Ishikawa (cell line): Measurements from ENCODE around the gene BACH2.

Experiments used
- RAD21 ChIP-seq: IDR thresholded peaks from 2 replicates; pipeline ENCODE4 v1.6.1; 2012; ENCODE audit warnings: low read depth
- TF ChIP-seq, protein P1 (sequence below): IDR thresholded peaks from 2 replicates; pipeline ENCODE4 v1.6.1; 2012; ENCODE audit warnings: low read depth, mild to moderate bottlenecking
- TF ChIP-seq, protein P2 (sequence below): IDR thresholded peaks from 2 replicates; pipeline ENCODE4 v1.6.1; 2012

DNA sequence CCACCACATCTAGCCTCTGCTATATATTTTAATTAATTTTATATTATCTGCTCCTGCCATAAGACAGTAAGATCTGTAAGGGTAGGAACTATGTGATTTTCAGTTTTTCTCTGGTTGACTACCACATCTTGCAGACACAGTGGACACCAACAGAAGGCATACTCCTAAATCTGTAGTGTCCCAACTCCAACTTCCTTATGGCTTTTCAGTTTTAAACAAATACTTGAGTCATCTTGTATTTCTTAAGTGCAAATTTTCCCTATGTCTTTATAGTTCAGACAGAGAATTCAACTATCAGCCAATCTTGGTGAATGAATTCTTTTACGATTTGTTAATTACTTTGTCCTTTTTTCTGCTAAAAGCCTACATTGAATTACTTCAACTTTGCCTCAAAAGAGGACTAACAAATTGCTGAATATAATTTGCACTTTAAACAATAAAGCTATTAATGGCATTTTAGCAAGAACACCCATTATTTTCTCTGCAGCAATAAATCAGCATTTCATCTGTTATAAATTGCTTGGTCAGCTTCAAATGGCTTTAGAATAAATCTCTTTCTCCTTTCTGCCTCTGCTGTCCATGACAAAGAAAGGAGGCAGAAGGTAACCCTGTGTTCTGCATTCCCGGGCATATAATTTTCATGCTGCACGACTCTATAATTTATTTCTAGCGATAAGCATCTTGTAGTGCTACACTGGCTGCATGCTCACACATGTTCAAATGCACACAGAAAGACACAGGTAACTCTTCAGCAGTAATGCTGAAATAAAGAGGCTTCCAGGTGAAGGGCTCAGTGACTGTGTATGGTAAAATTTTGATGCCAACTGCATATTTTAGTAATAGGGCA, 144.8 kb downstream of the BACH2 start:
- no peak for TF ChIP-seq RAD21
- TF ChIP-seq, protein P1, sequence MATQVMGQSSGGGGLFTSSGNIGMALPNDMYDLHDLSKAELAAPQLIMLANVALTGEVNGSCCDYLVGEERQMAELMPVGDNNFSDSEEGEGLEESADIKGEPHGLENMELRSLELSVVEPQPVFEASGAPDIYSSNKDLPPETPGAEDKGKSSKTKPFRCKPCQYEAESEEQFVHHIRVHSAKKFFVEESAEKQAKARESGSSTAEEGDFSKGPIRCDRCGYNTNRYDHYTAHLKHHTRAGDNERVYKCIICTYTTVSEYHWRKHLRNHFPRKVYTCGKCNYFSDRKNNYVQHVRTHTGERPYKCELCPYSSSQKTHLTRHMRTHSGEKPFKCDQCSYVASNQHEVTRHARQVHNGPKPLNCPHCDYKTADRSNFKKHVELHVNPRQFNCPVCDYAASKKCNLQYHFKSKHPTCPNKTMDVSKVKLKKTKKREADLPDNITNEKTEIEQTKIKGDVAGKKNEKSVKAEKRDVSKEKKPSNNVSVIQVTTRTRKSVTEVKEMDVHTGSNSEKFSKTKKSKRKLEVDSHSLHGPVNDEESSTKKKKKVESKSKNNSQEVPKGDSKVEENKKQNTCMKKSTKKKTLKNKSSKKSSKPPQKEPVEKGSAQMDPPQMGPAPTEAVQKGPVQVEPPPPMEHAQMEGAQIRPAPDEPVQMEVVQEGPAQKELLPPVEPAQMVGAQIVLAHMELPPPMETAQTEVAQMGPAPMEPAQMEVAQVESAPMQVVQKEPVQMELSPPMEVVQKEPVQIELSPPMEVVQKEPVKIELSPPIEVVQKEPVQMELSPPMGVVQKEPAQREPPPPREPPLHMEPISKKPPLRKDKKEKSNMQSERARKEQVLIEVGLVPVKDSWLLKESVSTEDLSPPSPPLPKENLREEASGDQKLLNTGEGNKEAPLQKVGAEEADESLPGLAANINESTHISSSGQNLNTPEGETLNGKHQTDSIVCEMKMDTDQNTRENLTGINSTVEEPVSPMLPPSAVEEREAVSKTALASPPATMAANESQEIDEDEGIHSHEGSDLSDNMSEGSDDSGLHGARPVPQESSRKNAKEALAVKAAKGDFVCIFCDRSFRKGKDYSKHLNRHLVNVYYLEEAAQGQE, result no peak
- TF ChIP-seq, protein P2, sequence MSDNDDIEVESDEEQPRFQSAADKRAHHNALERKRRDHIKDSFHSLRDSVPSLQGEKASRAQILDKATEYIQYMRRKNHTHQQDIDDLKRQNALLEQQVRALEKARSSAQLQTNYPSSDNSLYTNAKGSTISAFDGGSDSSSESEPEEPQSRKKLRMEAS, result no peak
